CD4-positive, alpha-beta T cell treated with Interleukin-4 for 4 hours (primary cell): Measurements from ENCODE around the gene CACNG5.

Experiments
- DNase-seq: peaks from one replicate; pipeline ENCODE4 v3.0.0-alpha.2; 2020

The CACNG5 gene

GRCh38 chr17:66826856-66827255 is 8.1 kb upstream of the CACNG5 start:
- no peak for DNase-seq

DNA sequence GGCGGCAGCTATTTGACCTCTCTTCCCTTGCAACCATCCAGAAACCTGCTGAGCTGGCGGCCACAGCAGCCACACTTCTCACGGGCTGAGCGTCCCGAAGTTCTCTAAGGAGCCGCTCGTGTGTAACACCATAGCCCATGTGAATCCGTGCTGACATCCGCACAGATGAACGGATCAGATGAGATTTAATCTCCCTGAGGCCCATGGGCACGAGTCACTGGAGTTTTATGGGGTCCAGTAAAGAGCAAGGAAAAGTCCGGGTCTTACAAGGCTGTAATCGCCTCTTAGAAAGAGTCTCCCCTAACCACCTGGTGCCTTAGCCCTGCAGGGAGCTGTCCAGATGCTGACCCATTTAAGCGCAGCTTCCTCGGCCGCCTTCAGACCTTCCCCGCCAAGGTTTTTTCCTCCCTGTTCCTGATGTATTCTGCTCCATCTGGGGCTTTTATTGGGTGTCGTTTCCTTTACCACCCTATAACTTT is 5.5 kb upstream of the CACNG5 start:
- no peak for DNase-seq

GRCh38 chr17:66829883-66830282 is 5.0 kb upstream of the CACNG5 start:
- DNase-seq: no peak

DNA sequence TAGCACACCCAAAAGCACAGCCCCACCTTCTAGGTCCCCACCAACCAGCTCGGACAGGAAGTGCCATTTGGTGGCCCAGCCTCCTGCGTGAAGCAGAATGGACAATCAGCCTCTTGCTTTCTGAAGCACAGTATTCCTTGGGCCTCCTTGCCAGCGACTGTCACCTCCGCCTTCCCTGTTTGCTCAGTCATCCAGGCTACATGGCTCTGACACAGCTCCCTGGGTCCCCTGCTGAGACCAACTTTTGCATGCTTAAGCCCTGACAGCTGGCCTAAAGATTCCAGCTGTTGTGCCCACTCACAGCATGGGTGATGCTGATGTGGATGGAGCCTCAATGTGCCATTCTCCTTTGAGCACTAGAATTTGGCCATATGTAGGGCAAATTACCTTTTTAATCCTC is 4.5 kb upstream of the CACNG5 start:
- DNase-seq: no peak

DNA sequence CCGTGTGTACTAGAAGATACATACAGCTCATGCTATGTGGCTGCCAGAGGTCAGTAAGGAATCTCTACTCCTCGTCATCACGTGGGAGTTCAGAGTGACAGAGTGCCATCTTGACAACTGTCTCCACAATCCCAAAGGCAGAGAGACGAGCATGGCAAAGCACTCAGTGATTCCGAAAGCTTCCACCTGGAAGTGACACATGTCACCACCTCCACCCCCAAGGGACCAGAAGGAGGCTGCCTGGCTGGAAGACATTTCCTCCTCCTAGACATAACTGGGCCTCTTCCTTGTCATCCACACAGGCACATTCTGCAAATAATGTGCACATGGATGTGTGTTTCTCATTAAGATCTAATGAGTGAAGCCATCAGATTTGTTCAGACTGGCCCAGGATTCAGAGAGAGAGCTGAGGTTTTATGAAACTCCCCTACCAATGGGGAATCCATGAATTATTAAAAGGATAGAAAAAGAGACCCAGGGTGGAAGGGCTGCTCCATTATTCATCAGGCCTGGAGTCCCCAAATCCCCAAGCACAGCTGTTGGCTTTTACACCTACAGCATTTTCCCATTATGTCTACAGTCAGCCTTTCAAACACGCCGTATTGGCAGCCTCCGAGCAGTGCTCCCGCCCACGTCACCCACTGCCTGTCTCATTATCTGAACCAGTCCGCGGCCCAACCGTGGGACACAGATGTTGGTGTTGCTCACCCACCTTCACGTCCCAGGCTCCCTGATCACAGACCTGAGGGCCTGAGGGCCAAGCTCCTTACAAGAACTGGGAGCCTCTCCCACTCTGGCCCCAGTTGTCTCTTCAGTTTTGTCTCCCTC is 3.3 kb upstream of the CACNG5 start:
- no peak for DNase-seq

DNA sequence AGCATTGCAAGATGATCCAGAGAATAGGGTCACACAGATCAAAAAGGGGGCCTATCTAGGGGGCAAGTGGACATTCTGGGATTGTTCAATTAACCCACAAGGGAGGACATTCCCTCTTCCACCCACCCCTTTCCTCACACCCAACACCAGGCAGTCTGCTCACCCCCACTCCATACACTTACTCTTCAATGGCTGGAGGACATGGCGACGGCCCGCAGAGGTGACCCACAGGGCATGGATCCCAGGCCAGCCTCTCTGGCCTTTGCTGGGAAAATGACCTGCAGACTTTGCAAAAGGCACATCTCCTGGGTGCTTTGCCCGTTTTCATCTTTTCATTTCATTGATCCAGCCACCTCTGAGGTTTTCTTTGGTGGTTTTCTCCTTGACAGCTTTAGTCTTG is 1.7 kb upstream of the CACNG5 start:
- no peak for DNase-seq

GRCh38 chr17:66834426-66834918 is 445 bp upstream of the CACNG5 start:
- DNase-seq: no peak

GRCh38 chr17:66835476-66835875 is 559 bp downstream of the CACNG5 start:
- DNase-seq: no peak

- no peak for DNase-seq
Measured at GRCh38 chr17:66836063-66837005, 1.4 kb downstream of the CACNG5 start.

DNA sequence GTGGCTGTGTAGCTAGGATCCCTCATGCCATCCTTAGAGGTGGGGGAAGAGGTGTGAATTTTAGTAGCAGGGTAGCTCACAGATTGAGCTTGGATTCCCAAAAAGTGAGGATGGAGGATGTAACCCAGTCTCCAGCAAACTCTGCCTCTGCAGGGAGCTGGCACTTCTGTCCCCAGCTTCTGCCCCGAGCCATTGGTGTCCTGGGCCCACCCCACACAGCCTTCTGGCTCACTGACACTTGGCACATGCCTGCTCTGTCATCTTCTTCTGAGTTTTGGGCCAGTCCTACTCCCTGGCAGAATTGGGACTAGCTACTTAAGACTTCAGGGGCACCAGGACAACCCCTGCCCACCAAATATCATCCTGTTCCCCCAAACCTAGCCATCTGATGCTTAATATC is 2.3 kb downstream of the CACNG5 start:
- DNase-seq: no peak

- DNase-seq: no peak
Measured at GRCh38 chr17:66837885-66838665, 3.2 kb downstream of the CACNG5 start.

DNA sequence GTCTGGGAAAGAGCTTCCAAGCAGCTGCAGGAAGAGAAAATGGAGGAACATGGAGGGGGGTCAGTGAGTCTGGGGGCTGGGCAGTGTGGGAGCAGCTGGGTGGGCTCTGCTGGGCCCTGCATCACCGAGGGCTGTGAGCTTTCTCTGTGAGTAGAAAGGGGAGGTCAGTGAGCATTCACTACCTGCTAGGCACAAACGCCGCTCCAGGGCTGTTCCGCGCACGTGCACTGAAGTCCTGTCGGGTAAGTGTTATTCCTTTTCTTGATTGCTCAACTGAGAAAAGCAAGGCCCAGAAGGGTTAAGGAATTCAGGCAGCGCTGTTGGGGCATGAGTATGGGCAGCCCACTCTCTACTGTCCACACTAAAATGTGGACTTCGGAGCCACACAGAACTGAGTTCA is 4.7 kb downstream of the CACNG5 start:
- no peak for DNase-seq

DNA sequence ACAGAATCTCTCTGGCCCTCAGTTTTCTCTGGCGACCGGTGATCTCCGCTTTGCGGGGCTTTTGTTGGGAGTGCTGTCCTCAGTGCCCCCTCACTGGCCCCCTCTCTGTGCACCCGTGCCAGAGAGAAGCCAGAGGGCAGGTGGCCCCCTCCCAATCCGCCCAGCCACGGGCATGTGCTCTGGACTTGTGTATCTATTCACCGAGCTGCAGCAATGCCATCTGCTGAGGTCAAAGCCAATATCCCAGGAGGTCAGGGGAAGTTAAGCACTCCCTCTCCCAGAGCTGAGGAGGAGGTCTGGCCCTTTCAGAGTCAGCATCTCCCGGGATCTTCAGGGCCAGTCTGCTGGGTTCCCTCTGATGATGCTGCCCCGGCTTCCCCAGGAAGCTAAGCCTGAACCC is 5.1 kb downstream of the CACNG5 start:
- no peak for DNase-seq

GRCh38 chr17:66841328-66841727 is 6.4 kb downstream of the CACNG5 start:
- no peak for DNase-seq

- DNase-seq: no peak
Measured at GRCh38 chr17:66841744-66842143, 6.8 kb downstream of the CACNG5 start.

DNA sequence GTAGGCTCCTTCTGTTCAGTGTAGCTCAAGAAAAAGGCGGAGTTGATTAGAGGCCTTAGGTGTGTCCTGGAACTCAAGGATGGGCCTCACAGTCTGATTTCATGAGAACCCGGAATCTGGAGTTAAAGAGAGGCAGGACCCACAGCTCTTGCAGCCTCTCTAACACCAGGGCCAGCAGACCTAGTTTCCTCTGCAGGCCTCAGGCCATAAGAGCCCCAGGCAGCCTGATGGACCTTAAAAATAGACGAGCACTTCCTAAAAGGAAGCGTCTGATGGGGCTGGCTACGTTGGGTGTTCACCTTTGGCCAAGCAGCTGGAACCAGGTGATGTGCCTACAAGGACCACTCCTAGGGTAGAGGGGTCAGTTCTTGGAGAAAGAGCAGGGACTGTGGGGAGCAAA is 7.6 kb downstream of the CACNG5 start:
- no peak for DNase-seq

- DNase-seq: no peak
Measured at GRCh38 chr17:66842959-66843358, 8.0 kb downstream of the CACNG5 start.

GRCh38 chr17:66843627-66844026 is 8.7 kb downstream of the CACNG5 start:
- no peak for DNase-seq

GRCh38 chr17:66847704-66848103 is 12.8 kb downstream of the CACNG5 start:
- DNase-seq: no peak

DNA sequence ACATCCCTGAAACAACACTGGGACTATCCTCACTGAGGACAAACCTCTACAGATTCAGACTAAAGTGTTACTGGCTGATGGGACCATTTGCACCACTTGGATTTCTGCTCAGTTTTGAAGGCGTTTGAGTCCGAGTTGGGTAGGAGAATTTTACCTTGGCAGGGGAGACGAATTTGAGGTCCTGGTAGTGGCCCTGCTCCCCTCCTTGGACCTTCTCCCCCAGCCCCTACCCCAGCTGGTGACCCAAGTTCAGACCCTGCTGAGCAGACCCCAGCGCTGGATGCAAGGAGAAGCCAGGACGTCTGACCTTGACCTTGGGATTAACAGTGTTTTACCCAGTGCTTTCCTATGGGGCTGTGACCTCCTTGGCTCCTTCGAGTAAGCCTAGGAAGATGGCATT is 13.6 kb downstream of the CACNG5 start:
- no peak for DNase-seq

GRCh38 chr17:66849032-66849655 is 14.2 kb downstream of the CACNG5 start:
- no peak for DNase-seq

DNA sequence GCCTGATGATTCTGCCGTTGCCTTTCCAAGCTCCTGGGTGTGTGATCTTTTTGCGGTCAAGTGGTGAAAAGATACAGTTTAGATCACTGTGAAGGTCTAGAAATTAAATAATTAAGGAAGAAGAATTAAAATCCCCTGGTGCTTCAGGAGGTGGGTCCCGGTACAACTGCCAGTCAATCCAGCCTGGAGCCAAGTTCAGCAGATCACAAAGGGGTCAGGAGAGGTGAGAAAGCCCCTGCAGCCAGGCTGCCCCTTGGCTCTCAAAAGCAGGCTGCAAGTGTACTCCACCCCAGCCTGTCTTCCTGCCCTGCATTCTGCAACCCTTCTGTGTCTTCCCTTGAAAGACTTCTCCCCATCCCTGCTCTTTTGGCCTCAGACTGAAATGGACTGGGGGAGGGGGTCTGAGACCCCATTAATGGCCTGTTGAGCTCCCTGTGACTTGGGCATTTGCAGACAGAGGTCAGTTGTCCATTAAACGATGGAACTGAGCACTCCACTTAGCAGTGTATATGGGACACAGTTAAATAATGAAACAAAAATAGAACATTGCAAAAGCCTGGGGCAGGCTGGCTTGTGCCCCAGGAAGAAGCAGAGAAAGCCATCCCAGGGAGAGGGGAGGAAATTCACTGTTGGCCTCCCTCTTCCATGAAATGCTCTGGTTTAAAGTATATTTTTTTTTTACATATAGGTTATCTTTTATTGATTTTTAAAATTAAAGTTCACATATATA is 15.1 kb downstream of the CACNG5 start:
- no peak for DNase-seq
